Chondrocyte (in vitro differentiated cells): ENCODE measurements around the gene ZNHIT2. TPM values are rescaled to one million over a fixed set of nuclear protein-coding genes. Genes with fewer than 3 reads are reported as not detected.
"Not testable (repeated sequence)": the region's sequence is repeated elsewhere in the genome, so short reads cannot be mapped to it uniquely, and the experiment has no call there.

Source experiments
- DNase-seq: peaks from one replicate; pipeline ENCODE4 v3.0.0; 2021; ENCODE audit warnings: mixed read lengths, low spot score
- H3K27ac Mint-ChIP-seq: one replicate; pipeline ENCODE4 v1.8.0; 2021; ENCODE audit warnings: mild to moderate bottlenecking, moderate library complexity, mixed read lengths; ENCODE audit not compliant: unreplicated experiment
- H3K27me3 Mint-ChIP-seq: 2 replicates; pipeline ENCODE4 v1.8.0; 2021; ENCODE audit warnings: low read depth, mixed read lengths
- H3K36me3 Mint-ChIP-seq: 2 replicates; pipeline ENCODE4 v1.8.0; 2021; ENCODE audit warnings: low read depth, mixed read lengths
- H3K4me1 Mint-ChIP-seq: 2 replicates; pipeline ENCODE4 v1.8.0; 2021; ENCODE audit warnings: low read depth, mild to moderate bottlenecking, mixed read lengths
- H3K4me3 Mint-ChIP-seq: one replicate; pipeline ENCODE4 v1.8.0; 2021; ENCODE audit warnings: mild to moderate bottlenecking, moderate library complexity, mixed read lengths; ENCODE audit not compliant: unreplicated experiment
- H3K9me3 Mint-ChIP-seq: 2 replicates; pipeline ENCODE4 v1.8.0; 2021; ENCODE audit warnings: low read depth, mixed read lengths
- CTCF ChIP-seq: fragments of 200-600 bp; sonication (generic); IDR thresholded peaks from 2 replicates; pipeline ENCODE4 v1.5.0; 2021; ENCODE audit warnings: antibody characterized with exemption, mild to moderate bottlenecking, moderate library complexity
- total RNA-seq: library from RNA; stranded (reverse); gene quantifications from 3 replicates; pipeline ENCODE4 v1.2.1, GENCODE V29; 2021

Gene ZNHIT2
- total RNA-seq, 1 donor from 2014 or later: 7.9 TPM

DNA sequence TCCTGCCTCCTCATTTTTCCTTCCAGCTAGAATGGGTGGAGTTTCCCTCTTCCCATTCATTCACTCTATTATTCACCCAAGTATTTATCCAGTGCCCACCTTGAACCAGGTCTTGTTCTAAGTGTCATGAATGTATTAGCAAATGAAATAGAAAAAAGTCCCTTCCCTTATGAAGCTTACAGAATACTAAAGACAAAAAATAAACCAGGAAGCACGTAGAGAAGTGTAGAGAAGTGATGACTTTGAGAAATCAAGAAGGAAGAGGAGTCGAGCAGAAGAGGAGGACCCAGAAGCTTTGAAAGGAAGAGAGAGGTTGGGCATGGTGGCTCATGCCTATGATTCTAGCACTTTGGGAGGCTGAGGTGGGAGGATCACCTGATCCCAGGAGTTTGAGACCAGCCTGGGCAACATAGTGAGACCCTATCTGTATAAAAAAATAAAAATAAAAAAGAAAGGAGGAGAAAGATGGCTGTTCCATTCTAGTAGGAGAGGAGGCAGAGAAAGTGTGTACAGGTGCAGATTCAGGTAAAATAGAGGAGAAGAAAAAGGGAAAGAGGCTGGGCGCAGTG is 33.9 kb upstream of the ZNHIT2 start:
- Mint-ChIP-seq H3K27ac (peak overlapping the region; percentile 94), H3K9me3 (no peaks in the 10 kb centered on the region), H3K36me3 (no peaks in the 10 kb centered on the region), H3K4me1 (peaks cover 17% of the 10 kb centered on the region), H3K27me3 (no peaks in the 10 kb centered on the region), H3K4me3 (no peak overlapping the region)
- DNase-seq: no peak
- TF ChIP-seq CTCF: no peak

DNA sequence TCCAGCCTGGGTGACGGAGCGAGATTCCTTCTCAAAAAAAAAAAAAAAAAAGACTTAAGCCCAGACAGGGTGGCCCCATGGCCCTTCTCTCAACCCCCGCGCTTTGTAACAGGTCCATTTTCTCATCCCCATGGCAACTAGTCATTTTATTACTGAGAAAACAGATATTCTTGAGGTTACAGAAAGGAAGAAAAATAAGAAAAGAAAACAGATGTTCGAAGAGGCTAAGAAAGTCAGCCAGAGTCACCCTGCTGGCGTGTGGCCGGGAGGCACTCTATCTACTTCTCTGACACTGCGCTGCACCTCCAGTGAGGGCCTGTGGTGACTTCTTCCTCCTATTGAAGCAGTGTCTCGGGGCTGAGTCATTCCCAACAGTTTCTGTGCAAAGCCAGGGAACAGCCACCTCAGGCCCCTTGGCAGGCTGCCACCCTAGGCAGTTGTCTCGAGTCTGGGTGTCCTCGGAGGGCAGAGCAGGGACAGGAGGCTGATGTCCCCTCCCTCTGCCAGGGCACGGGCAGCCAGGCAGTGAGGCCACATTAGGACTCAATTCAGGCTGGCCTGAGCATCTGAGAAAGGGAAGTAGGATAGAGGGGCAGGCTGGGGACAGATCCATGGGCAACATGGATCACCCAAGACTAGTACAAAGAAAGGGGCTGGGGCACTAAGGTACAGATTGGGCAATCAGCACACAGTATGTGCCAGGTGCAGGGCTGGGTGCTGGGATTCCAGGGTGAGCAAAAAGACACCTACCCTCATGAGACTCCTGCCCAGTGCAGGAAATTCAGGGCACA is 33.2 kb upstream of the ZNHIT2 start:
- peak; percentile 27 for TF ChIP-seq CTCF
- Mint-ChIP-seq H3K9me3 (no peaks in the 10 kb centered on the region), H3K27me3 (peaks cover under 1% of the 10 kb centered on the region), H3K36me3 (no peaks in the 10 kb centered on the region), H3K4me3 (peak overlapping the region; percentile 47), H3K27ac (peak overlapping the region; percentile 94), H3K4me1 (peaks cover 17% of the 10 kb centered on the region)
- no peak for DNase-seq

DNA sequence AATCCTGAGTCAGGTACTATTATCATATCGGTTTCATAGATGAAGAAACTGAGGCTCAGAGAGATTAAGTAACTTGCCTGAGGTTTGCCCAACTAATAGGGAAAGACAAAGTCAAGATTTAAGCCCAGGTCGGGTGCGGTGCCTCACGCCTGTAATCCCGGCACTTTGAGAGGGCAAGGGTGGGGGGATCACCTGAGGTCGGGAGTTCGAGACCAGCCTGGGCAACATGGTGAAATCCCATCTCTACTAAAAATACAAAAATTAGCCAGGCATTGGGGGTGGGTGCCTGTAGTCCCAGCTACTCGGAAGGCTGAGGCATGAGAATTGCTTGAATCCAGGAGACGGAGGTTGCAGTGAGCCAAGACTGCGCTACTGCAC is 32.6 kb upstream of the ZNHIT2 start:
- H3K27me3 Mint-ChIP-seq, DNase-seq, H3K36me3 Mint-ChIP-seq, H3K9me3 Mint-ChIP-seq: not testable (repeated sequence)
- Mint-ChIP-seq H3K27ac (peak overlapping the region; percentile 94), H3K4me1 (peaks cover 17% of the 10 kb centered on the region), H3K4me3 (peak overlapping the region; percentile 47)

DNA sequence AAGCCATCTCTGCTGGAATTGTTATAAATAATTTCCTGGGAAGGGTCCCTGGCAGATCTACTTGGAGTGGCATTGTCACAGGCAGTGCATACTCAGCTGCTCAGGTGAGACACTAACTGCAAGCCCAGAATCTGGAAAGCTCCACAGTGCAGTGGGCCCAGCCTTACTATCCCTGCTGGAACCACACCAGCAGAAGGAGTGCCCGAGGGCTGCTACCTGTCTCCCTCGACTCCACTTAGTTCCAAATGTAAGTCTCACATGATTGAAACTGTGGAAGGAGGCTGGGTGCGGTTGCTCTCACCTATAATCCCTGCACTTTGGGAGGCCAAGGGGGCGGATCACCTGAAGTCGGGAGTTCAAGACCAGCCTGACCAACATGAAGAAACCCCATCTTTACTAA is 31.2 kb upstream of the ZNHIT2 start:
- no peaks in the 10 kb centered on the region for H3K36me3 Mint-ChIP-seq
- peaks cover 17% of the 10 kb centered on the region for H3K4me1 Mint-ChIP-seq
- H3K27me3 Mint-ChIP-seq: peaks cover 8% of the 10 kb centered on the region
- no peak overlapping the region for H3K4me3 Mint-ChIP-seq
- H3K27ac Mint-ChIP-seq: no peak overlapping the region
- TF ChIP-seq CTCF: no peak
- no peaks in the 10 kb centered on the region for H3K9me3 Mint-ChIP-seq
- no peak for DNase-seq

GRCh38 chr11:65147352-65148075 is 30.0 kb upstream of the ZNHIT2 start:
- peaks cover 17% of the 10 kb centered on the region for H3K4me1 Mint-ChIP-seq
- H3K9me3 Mint-ChIP-seq: no peaks in the 10 kb centered on the region
- H3K4me3 Mint-ChIP-seq: no peak overlapping the region

More at GRCh38 chr11:65147352-65148075, 30.0 kb upstream of the ZNHIT2 start:
- no peak for DNase-seq
- TF ChIP-seq CTCF: no peak
- Mint-ChIP-seq H3K36me3 (no peaks in the 10 kb centered on the region), H3K27me3 (peaks cover 8% of the 10 kb centered on the region), H3K27ac (no peak overlapping the region)
